ENCODE results near the gene FCHSD2. TPM values are rescaled to one million over a fixed set of nuclear protein-coding genes. Genes with fewer than 3 reads are reported as not detected.

The FCHSD2 gene
- total RNA-seq, 4 donors from 2014 or later, result 6.7 to 95.7 (median 10.2) TPM

- TF ChIP-seq, protein P1, sequence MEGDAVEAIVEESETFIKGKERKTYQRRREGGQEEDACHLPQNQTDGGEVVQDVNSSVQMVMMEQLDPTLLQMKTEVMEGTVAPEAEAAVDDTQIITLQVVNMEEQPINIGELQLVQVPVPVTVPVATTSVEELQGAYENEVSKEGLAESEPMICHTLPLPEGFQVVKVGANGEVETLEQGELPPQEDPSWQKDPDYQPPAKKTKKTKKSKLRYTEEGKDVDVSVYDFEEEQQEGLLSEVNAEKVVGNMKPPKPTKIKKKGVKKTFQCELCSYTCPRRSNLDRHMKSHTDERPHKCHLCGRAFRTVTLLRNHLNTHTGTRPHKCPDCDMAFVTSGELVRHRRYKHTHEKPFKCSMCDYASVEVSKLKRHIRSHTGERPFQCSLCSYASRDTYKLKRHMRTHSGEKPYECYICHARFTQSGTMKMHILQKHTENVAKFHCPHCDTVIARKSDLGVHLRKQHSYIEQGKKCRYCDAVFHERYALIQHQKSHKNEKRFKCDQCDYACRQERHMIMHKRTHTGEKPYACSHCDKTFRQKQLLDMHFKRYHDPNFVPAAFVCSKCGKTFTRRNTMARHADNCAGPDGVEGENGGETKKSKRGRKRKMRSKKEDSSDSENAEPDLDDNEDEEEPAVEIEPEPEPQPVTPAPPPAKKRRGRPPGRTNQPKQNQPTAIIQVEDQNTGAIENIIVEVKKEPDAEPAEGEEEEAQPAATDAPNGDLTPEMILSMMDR (IDR thresholded peaks at IDR 0.05), result no peak
- no peak for TF ChIP-seq POLR2A (IDR thresholded peaks at IDR 0.05)
- no peak overlapping the region for H3K27ac ChIP-seq
- H3K36me3 ChIP-seq, result no peaks in the 10 kb centered on the region
- no peaks in the 10 kb centered on the region for H3K27me3 ChIP-seq
- no peak overlapping the region for H3K4me3 ChIP-seq
- no peak for DNase-seq
- no peaks in the 10 kb centered on the region for H3K4me1 ChIP-seq
- no peaks in the 10 kb centered on the region for H3K9me3 ChIP-seq
Observed at GRCh38 chr11:72972496-72973128, 169.5 kb downstream of the FCHSD2 start.

GRCh38 chr11:72971192-72971967, 170.7 kb downstream of the FCHSD2 start:
- Histone ChIP-seq H3K4me3 (no peak overlapping the region), H3K9me3 (no peaks in the 10 kb centered on the region), H3K4me1 (no peaks in the 10 kb centered on the region), H3K27me3 (no peaks in the 10 kb centered on the region), H3K36me3 (no peaks in the 10 kb centered on the region), H3K27ac (no peak overlapping the region)
- no peak for DNase-seq
- no peak for TF ChIP-seq POLR2A (IDR thresholded peaks at IDR 0.05)

DNA sequence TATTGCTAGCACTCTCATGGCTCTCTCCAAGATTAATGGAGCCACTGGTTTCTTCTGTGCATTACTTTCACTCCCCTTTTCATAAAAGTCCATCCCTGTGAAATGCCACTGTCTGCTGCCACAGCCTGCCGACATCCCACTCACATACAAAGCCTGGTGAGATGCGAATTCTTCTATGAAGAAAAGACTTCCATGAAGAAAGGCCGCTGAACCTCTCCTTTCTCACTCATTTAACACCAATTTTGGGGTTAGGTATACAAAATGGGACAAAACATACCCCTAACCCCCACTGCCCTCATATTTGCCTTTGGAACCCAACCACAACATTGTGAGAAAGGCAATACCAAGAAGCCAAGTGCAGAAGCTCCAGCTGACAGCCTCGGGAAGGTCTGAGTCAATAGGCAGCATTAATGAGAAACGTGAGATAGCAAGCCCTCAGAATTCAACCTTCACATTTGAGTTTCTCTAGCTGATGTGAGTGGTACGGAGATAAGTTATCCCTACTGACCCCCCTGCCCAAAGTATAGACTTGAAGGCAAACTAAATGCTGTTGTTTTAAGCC, 171.5 kb downstream of the FCHSD2 start:
- no peak for DNase-seq
- no peaks in the 10 kb centered on the region for H3K36me3 ChIP-seq
- no peaks in the 10 kb centered on the region for H3K27me3 ChIP-seq
- H3K27ac ChIP-seq, result no peak overlapping the region
- H3K4me3 ChIP-seq, result no peak overlapping the region
- TF ChIP-seq POLR2A (IDR thresholded peaks at IDR 0.05), result no peak
- TF ChIP-seq, protein P1 (IDR thresholded peaks at IDR 0.05), result no peak
- H3K4me1 ChIP-seq, result no peaks in the 10 kb centered on the region
- H3K9me3 ChIP-seq, result no peaks in the 10 kb centered on the region

DNA sequence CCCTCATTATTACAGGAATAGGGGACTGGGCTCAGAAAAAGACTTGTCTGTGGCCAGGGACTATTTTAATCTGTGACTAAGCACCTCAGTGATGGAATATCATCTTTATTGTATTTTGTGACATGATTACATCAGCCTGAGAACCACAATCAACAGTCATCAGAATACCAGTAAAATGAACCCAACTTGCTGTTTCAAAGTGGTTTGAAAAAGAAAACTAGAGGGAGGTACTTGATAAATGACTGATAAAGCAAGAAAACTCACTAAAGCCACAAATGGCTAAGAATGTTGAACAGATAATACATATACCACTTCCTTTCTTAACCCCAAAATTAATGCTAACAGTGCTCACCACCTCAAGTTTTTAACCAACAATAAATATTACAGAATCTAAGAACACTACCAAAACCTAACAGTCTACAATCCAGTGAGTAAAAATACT, 172.2 kb downstream of the FCHSD2 start:
- Histone ChIP-seq H3K9me3 (no peaks in the 10 kb centered on the region), H3K4me1 (no peaks in the 10 kb centered on the region), H3K4me3 (no peak overlapping the region), H3K27ac (no peak overlapping the region), H3K27me3 (no peaks in the 10 kb centered on the region), H3K36me3 (no peaks in the 10 kb centered on the region)
- TF ChIP-seq, protein P1 (IDR thresholded peaks at IDR 0.05), result no peak
- TF ChIP-seq POLR2A (IDR thresholded peaks at IDR 0.05), result no peak
- DNase-seq, result no peak

GRCh38 chr11:72968390-72968789, 173.7 kb downstream of the FCHSD2 start:
- no peak for DNase-seq
- no peaks in the 10 kb centered on the region for H3K4me1 ChIP-seq

More at GRCh38 chr11:72968390-72968789, 173.7 kb downstream of the FCHSD2 start:
- TF ChIP-seq, protein P1 (IDR thresholded peaks at IDR 0.05), result no peak
- no peak for TF ChIP-seq POLR2A (IDR thresholded peaks at IDR 0.05)
- no peaks in the 10 kb centered on the region for H3K27me3 ChIP-seq
- H3K9me3 ChIP-seq, result no peaks in the 10 kb centered on the region
- no peak overlapping the region for H3K27ac ChIP-seq
- no peaks in the 10 kb centered on the region for H3K36me3 ChIP-seq
- no peak overlapping the region for H3K4me3 ChIP-seq
